ENCODE data around the gene NR2C1.

NR2C1 gene

DNA sequence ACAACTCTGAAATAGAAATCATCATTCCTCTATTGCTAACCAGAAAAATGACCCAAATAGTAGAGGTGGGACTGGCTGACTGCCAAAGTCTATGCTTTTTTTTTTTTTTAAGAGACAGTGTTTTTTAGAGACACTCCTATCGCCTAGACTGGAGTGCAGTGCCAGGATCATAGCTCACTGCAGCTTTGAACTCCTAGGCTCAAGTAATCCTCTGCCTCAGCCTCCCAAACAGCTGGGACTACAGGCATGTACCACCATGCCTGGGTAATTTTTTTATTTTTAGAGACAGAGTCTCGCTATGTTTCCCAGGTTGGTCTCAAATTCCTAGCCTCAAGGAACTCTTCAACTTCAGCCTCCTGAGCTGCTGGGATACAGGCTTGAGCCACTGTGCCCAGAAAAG, 19.2 kb downstream of the NR2C1 start:
- no peak overlapping the region for H3K9ac ChIP-seq (ENCODE audit: low read length)
- DNase-seq = no peak
- no peak overlapping the region for H3K4me3 ChIP-seq (ENCODE audit: low read length)
- H3F3A ChIP-seq (ENCODE audit: insufficient read depth, low read length) = no peaks in the 10 kb centered on the region
- no peak overlapping the region for H3K4me2 ChIP-seq (ENCODE audit: low read depth, low read length)
- H3K9me3 ChIP-seq (replicated peaks; ENCODE audit: insufficient read depth, low read length) = no peaks in the 10 kb centered on the region
- no peak overlapping the region for H3K27ac ChIP-seq (ENCODE audit: low read length)
- no peaks in the 10 kb centered on the region for H3K27me3 ChIP-seq (replicated peaks; ENCODE audit: insufficient read depth, low read length)
- no peaks in the 10 kb centered on the region for H3K79me2 ChIP-seq (ENCODE audit: low read length)
- TF ChIP-seq CTCF (IDR thresholded peaks at IDR 0.05; ENCODE audit: low read length) = no peak
- TF ChIP-seq EZH2phosphoT487 (IDR thresholded peaks at IDR 0.05; ENCODE audit: low read length) = no peak
- TF ChIP-seq EZH2 (optimal IDR thresholded peaks at IDR 0.05; ENCODE audit: low read depth, low read length) = no peak
- H4K20me1 ChIP-seq (ENCODE audit: insufficient read depth, low read length) = no peaks in the 10 kb centered on the region
- peaks cover 10% of the 10 kb centered on the region; the same call in 1 of the 2 replicates for H3K36me3 ChIP-seq (replicated peaks; ENCODE audit: insufficient read depth, low read length)
- no peaks in the 10 kb centered on the region for H3K4me1 ChIP-seq (ENCODE audit: low read length)
- no peaks in the 10 kb centered on the region for H3K9me2 ChIP-seq (replicated peaks; ENCODE audit: insufficient read depth, low read length)
- H2AFZ ChIP-seq (ENCODE audit: low read length) = no peak overlapping the region

GRCh38 chr12:95051241-95051640, 22.2 kb downstream of the NR2C1 start:
- no peaks in the 10 kb centered on the region for H3K9me3 ChIP-seq (replicated peaks; ENCODE audit: insufficient read depth, low read length)
- H3K4me1 ChIP-seq (ENCODE audit: low read length) = no peaks in the 10 kb centered on the region
- no peaks in the 10 kb centered on the region for H3F3A ChIP-seq (ENCODE audit: insufficient read depth, low read length)
- H3K79me2 ChIP-seq (ENCODE audit: low read length) = no peaks in the 10 kb centered on the region
- no peak overlapping the region for H3K27ac ChIP-seq (ENCODE audit: low read length)
- no peaks in the 10 kb centered on the region for H4K20me1 ChIP-seq (ENCODE audit: insufficient read depth, low read length)
- TF ChIP-seq CTCF (IDR thresholded peaks at IDR 0.05; ENCODE audit: low read length) (no peak), EZH2phosphoT487 (IDR thresholded peaks at IDR 0.05; ENCODE audit: low read length) (no peak), EZH2 (optimal IDR thresholded peaks at IDR 0.05; ENCODE audit: low read depth, low read length) (no peak)
- no peak overlapping the region for H2AFZ ChIP-seq (ENCODE audit: low read length)
- no peak overlapping the region for H3K4me2 ChIP-seq (ENCODE audit: low read depth, low read length)
- H3K9me2 ChIP-seq (replicated peaks; ENCODE audit: insufficient read depth, low read length) = no peaks in the 10 kb centered on the region
- 0 out of 2 replicates have a peak, but pooled peaks cover 5% of the 10 kb centered on the region for H3K36me3 ChIP-seq (replicated peaks; ENCODE audit: insufficient read depth, low read length)
- DNase-seq = no peak
- H3K9ac ChIP-seq (ENCODE audit: low read length) = no peak overlapping the region
- H3K4me3 ChIP-seq (ENCODE audit: low read length) = no peak overlapping the region
- no peaks in the 10 kb centered on the region for H3K27me3 ChIP-seq (replicated peaks; ENCODE audit: insufficient read depth, low read length)

- Histone ChIP-seq H3K9ac (ENCODE audit: low read length) (no peak overlapping the region), H3F3A (ENCODE audit: insufficient read depth, low read length) (no peaks in the 10 kb centered on the region), H3K4me2 (ENCODE audit: low read depth, low read length) (no peak overlapping the region), H3K36me3 (replicated peaks; ENCODE audit: insufficient read depth, low read length) (no peaks in the 10 kb centered on the region), H3K9me2 (replicated peaks; ENCODE audit: insufficient read depth, low read length) (no peaks in the 10 kb centered on the region), H3K4me1 (ENCODE audit: low read length) (no peaks in the 10 kb centered on the region), H3K9me3 (replicated peaks; ENCODE audit: insufficient read depth, low read length) (no peaks in the 10 kb centered on the region), H2AFZ (ENCODE audit: low read length) (no peak overlapping the region), H3K27ac (ENCODE audit: low read length) (no peak overlapping the region), H3K4me3 (ENCODE audit: low read length) (no peak overlapping the region), H4K20me1 (ENCODE audit: insufficient read depth, low read length) (no peaks in the 10 kb centered on the region), H3K79me2 (ENCODE audit: low read length) (no peaks in the 10 kb centered on the region), H3K27me3 (replicated peaks; ENCODE audit: insufficient read depth, low read length) (no peaks in the 10 kb centered on the region)
- DNase-seq = no peak
- TF ChIP-seq EZH2 (optimal IDR thresholded peaks at IDR 0.05; ENCODE audit: low read depth, low read length) (no peak), CTCF (IDR thresholded peaks at IDR 0.05; ENCODE audit: low read length) (no peak), EZH2phosphoT487 (IDR thresholded peaks at IDR 0.05; ENCODE audit: low read length) (no peak)
These were observed 35.5 kb downstream of the NR2C1 start for GRCh38 chr12:95037906-95038305.

All from MM.1S (cell line).